Measurements from ENCODE around the gene STAG1. TPM values are rescaled to one million over a fixed set of nuclear protein-coding genes. Genes with fewer than 3 reads are reported as not detected.
"Not testable (repeated sequence)": the region's sequence is repeated elsewhere in the genome, so short reads cannot be mapped to it uniquely, and the experiment has no call there.

Gene STAG1
- polyA plus RNA-seq, 6 donors from 2014 or later = 14.0 to 27.7 (median 25.1) TPM

DNA sequence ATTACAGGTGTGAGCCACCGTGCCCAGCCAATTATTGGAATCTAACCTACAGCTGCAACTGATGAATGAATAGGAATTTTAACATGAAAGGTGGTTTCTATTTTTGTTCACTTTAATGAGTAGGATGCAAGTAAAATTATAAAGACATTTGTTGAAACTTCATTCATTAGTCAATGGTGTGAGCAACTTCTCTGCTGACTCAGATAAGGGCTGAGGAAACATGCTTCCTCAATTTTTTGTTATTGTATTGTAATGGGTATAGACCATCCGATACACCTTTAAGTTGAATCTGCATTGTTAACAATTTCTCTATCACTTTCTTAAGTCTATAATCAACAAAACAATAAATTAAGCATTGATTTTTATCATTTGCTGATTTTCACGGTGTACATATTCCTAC lies 127.8 kb downstream of the STAG1 start:
- DNase-seq = no peak

DNA sequence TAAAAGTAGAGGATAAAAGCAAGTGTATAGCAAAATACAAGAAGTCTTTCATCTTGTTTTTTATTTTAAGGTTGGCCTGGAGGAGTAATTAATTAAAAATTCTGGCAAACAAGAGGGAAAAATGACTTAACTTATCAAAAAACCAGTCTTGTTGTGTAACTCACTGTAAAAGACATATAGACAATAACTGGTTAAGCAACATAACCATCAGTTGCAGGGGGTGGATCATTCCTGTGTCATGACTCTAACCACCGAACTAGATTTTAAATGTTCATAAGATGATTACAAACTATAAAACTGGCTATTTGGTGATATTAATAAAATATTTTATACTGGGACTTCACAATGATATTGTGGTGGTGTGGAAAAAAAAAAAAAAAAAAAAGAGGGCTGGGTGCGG lies 130.6 kb downstream of the STAG1 start:
- DNase-seq (no peak), ATAC-seq (ENCODE audit: low read depth in 2 of 2) (no peak)
- no peak overlapping the region for H3K4me3 Mint-ChIP-seq
- peak overlapping the region in 1 of 6 donors; percentile 56 for H3K27ac Mint-ChIP-seq
- peaks cover 15 to 28% (median 25%) of the 10 kb centered on the region in 3 donors for H3K4me1 Mint-ChIP-seq
- peaks cover 12 to 13% of the 10 kb centered on the region in 2 donors for H3K36me3 Mint-ChIP-seq
- no peaks in the 10 kb centered on the region for H3K9me3 Mint-ChIP-seq
- H3K27me3 Mint-ChIP-seq = no peaks in the 10 kb centered on the region

More for the DNA sequence above, 127.8 kb downstream of the STAG1 start:
- Mint-ChIP-seq H3K27me3 (no peaks in the 10 kb centered on the region), H3K36me3 (peaks cover 16 to 25% of the 10 kb centered on the region in 2 donors), H3K4me3 (no peak overlapping the region), H3K27ac (peak overlapping the region in 1 of 6 donors; percentile 39), H3K4me1 (peaks cover 22 to 33% (median 28%) of the 10 kb centered on the region in 3 donors), H3K9me3 (peaks cover 6 to 14% (median 9%) of the 10 kb centered on the region in 7 donors)
- ATAC-seq (ENCODE audit: low read depth in 2 of 2) = no peak

DNA sequence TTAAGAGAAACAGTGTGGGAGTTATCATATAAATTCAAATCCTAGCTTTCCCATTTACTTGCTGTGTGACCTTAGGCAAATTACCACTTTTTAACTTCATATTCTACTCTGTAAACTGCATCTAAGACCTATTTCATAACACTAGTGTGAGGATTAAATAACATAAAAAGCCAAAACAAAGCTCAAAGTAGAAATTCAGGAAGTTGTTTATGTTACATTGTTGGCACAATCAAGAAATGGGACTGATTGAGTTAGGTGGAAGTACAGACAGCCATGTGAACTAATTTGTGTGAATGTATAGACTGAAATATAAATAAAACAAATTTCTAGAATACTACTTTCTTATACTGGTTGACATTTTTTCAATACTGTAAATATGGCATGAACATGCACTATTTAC lies 131.7 kb downstream of the STAG1 start:
- no peak for ATAC-seq (ENCODE audit: low read depth in 2 of 2)
- no peaks in the 10 kb centered on the region for H3K9me3 Mint-ChIP-seq
- H3K36me3 Mint-ChIP-seq = peaks cover 12 to 13% of the 10 kb centered on the region in 2 donors
- no peak for DNase-seq
- no peaks in the 10 kb centered on the region for H3K27me3 Mint-ChIP-seq
- peak overlapping the region in 1 of 6 donors; percentile 69 for H3K27ac Mint-ChIP-seq
- peaks cover 5 to 18% (median 16%) of the 10 kb centered on the region in 3 donors for H3K4me1 Mint-ChIP-seq
- no peak overlapping the region for H3K4me3 Mint-ChIP-seq

DNA sequence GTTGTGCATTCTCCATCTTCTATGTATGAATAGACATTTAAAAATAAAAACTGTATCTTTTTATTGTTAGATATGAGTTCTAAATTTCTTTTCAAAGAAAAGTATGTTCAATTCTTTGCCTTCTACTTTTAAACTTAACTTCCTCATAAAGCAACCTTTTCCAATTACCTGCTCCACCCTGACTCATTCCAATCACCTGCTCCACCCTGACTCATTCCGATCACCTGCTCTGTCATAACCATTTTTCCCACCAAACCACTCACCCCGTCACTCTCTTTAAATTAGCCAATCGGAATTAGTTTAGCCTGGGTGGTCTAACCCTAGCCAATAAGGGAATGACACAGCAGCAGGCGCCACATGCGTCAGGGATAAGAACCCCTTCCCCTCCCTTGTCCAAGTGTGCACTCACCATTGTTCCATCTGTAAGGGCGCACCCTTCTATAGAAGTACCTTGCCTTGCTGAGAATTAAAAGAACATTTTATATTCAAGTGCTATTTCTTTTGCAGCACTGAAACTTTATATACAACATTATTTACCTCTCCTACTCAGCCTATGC lies 134.1 kb downstream of the STAG1 start:
- H3K27ac Mint-ChIP-seq = peak overlapping the region in 2 of 6 donors; percentile 2 to 81
- not testable (repeated sequence) for H3K4me3 Mint-ChIP-seq; DNase-seq; H3K27me3 Mint-ChIP-seq; ATAC-seq (ENCODE audit: low read depth in 2 of 2); H3K9me3 Mint-ChIP-seq
- peaks cover 12 to 13% of the 10 kb centered on the region in 2 donors for H3K36me3 Mint-ChIP-seq
- peaks cover 0 to 13% (median 10%) of the 10 kb centered on the region in 3 donors for H3K4me1 Mint-ChIP-seq

DNA sequence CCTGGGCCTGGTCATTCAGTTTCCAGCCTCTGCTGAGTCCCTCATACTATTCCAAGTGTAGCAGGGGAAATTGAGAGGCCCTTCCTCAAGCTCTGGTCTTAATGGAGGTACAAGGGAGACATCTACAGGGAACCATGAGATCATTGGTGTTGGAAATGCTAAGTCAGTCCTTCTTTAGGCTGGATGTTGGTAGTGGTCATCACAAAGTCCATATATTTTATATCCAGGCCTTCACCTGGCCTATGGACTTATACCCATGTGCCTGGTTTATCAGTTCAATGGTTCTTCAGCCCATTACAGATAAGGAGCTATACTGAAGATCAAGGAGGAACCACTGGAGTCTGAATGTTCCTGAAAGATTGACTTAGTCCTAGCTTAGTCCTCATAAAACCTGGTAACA lies 135.0 kb downstream of the STAG1 start:
- ATAC-seq (ENCODE audit: low read depth in 2 of 2) (no peak), DNase-seq (no peak)
- H3K4me1 Mint-ChIP-seq = peaks cover 0 to 13% (median 5%) of the 10 kb centered on the region in 3 donors
- no peak overlapping the region for H3K4me3 Mint-ChIP-seq
- H3K27ac Mint-ChIP-seq = peak overlapping the region in 2 of 6 donors; percentile 47 to 56
- H3K27me3 Mint-ChIP-seq = no peaks in the 10 kb centered on the region
- H3K36me3 Mint-ChIP-seq = peaks cover 12 to 13% of the 10 kb centered on the region in 2 donors
- H3K9me3 Mint-ChIP-seq = no peaks in the 10 kb centered on the region

- H3K27me3 Mint-ChIP-seq = no peaks in the 10 kb centered on the region
- DNase-seq (no peak), ATAC-seq (ENCODE audit: low read depth in 2 of 2) (no peak)
- peaks cover 0 to 4% (median 3%) of the 10 kb centered on the region in 3 donors for H3K4me1 Mint-ChIP-seq
- no peak overlapping the region for H3K27ac Mint-ChIP-seq
- H3K4me3 Mint-ChIP-seq = no peak overlapping the region
- H3K9me3 Mint-ChIP-seq = no peaks in the 10 kb centered on the region
- no peaks in the 10 kb centered on the region for H3K36me3 Mint-ChIP-seq
Measured at GRCh38 chr3:136612512-136612911, 139.7 kb downstream of the STAG1 start.

GRCh38 chr3:136606990-136607389 lies 145.2 kb downstream of the STAG1 start:
- Mint-ChIP-seq H3K36me3 (peaks cover 6 to 8% of the 10 kb centered on the region in 2 donors), H3K27ac (peak overlapping the region in 4 of 6 donors; percentile 21 to 54 (median 40)), H3K4me1 (peaks cover 0 to 15% (median 5%) of the 10 kb centered on the region in 3 donors), H3K27me3 (no peaks in the 10 kb centered on the region), H3K9me3 (no peaks in the 10 kb centered on the region), H3K4me3 (no peak overlapping the region)
- ATAC-seq (ENCODE audit: low read depth in 2 of 2) (no peak), DNase-seq (no peak)

DNA sequence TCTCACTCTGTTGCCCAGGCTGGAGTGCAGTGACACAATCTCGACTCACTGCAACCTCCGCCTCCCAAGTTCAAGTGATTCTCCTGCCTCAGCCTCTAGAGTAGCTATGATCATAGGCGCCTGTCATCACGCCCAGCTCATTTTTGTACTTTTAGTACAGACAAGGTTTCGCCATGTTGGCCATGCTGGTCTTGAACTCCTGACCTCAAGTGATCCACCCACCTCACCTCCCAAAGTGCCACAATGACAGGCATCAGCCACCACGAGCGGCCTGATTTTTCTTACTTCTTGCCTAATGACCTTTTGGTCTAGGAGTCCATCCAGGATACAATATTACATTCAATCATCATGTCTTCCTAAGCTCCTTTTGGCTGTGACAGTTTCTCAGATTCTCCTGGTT lies 146.0 kb downstream of the STAG1 start:
- H3K36me3 Mint-ChIP-seq; DNase-seq; H3K9me3 Mint-ChIP-seq; H3K4me3 Mint-ChIP-seq; ATAC-seq (ENCODE audit: low read depth in 2 of 2); H3K27me3 Mint-ChIP-seq: not testable (repeated sequence)
- Mint-ChIP-seq H3K27ac (peak overlapping the region in 2 of 6 donors; percentile 50 to 71), H3K4me1 (peaks cover 0 to 15% (median 5%) of the 10 kb centered on the region in 3 donors)

DNA sequence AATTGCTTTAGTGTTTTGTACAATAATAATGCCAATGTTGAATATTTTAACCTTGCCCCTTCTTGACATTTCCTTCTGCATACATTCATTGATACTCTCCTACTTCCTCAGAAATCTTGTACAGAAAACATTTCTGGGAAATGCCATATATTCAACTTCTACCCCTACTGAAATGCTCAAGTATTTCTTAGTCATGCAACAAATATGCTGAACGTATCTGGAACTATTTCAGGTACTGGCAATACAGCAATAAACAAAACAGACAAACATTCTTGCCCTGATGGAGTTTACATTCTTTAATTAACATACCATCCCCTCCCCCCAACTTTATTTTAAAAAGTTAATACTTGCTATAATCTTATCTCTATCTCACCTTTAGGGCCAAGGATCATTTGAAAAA lies 147.2 kb downstream of the STAG1 start:
- H3K36me3 Mint-ChIP-seq = peaks cover 6 to 8% of the 10 kb centered on the region in 2 donors
- DNase-seq (no peak), ATAC-seq (ENCODE audit: low read depth in 2 of 2) (no peak)
- H3K4me1 Mint-ChIP-seq = peaks cover 0 to 15% (median 10%) of the 10 kb centered on the region in 3 donors
- H3K27ac Mint-ChIP-seq = peak overlapping the region in 1 of 6 donors; percentile 45
- no peaks in the 10 kb centered on the region for H3K27me3 Mint-ChIP-seq
- no peaks in the 10 kb centered on the region for H3K9me3 Mint-ChIP-seq
- no peak overlapping the region for H3K4me3 Mint-ChIP-seq

GRCh38 chr3:136602818-136603217 lies 149.4 kb downstream of the STAG1 start:
- H3K27ac Mint-ChIP-seq = peak overlapping the region in 1 of 6 donors; percentile 58
- peaks cover 12 to 15% of the 10 kb centered on the region in 2 donors for H3K36me3 Mint-ChIP-seq
- no peaks in the 10 kb centered on the region for H3K27me3 Mint-ChIP-seq
- ATAC-seq (ENCODE audit: low read depth in 2 of 2) (no peak), DNase-seq (no peak)
- H3K4me1 Mint-ChIP-seq = peaks cover 5 to 16% (median 12%) of the 10 kb centered on the region in 3 donors
- no peak overlapping the region for H3K4me3 Mint-ChIP-seq
- H3K9me3 Mint-ChIP-seq = no peaks in the 10 kb centered on the region

GRCh38 chr3:136595913-136596697 lies 156.1 kb downstream of the STAG1 start:
- peak overlapping the region in 2 of 8 donors; percentile 16 to 20 for H3K4me3 Mint-ChIP-seq
- no peak for ATAC-seq (ENCODE audit: low read depth in 2 of 2)
- H3K4me1 Mint-ChIP-seq = peaks cover 20 to 35% (median 26%) of the 10 kb centered on the region in 3 donors

DNA sequence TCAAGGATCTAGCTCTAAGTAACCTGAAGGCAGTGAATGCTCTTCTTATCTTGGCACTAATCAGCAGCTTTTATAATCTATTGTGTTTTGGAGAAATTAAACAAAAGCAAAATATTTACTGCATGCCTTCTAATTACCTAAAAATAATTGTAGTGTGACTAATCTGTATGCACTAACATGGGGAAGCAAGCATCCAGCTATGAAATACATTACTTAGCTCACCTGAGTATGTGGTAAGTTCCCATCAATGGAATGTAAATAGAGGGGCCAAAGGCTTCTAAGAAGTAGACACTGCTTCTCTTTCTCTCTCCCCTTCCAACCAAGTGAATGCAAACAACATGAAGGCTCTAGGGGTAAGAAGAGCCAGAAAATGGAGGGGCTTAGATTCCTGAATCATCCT lies 165.6 kb downstream of the STAG1 start:
- peaks cover 1 to 9% (median 4%) of the 10 kb centered on the region in 3 donors for H3K4me1 Mint-ChIP-seq
- H3K4me3 Mint-ChIP-seq = no peak overlapping the region
- no peaks in the 10 kb centered on the region for H3K36me3 Mint-ChIP-seq
- DNase-seq = no peak
- H3K27me3 Mint-ChIP-seq = no peaks in the 10 kb centered on the region
- no peak for ATAC-seq (ENCODE audit: low read depth in 2 of 2)
- H3K9me3 Mint-ChIP-seq = no peaks in the 10 kb centered on the region
- H3K27ac Mint-ChIP-seq = no peak overlapping the region

More at GRCh38 chr3:136595913-136596697, 156.1 kb downstream of the STAG1 start:
- no peaks in the 10 kb centered on the region for H3K9me3 Mint-ChIP-seq
- no peak for DNase-seq
- peaks cover 8 to 10% of the 10 kb centered on the region in 2 donors for H3K36me3 Mint-ChIP-seq
- H3K27me3 Mint-ChIP-seq = no peaks in the 10 kb centered on the region
- H3K27ac Mint-ChIP-seq = peak overlapping the region in 4 of 6 donors; percentile 20 to 67 (median 52)

DNA sequence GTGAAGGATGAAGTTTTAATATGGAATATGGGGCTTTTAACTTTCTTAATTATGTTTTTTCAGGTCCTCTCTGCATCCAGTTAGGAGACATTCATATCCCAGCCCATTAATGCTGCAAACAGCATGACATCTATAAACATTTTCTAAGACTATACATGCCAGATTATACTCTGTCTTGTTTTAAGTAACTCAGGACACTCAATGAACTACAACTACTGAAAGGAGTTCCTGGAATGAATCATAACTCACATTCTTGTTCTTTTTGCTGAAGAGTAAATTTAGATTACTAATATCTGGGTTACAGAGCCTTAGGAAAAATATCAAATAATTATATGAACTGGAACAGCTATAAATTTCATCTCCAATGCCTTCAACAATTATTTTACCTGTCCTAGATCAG lies 167.4 kb downstream of the STAG1 start:
- DNase-seq = no peak
- Mint-ChIP-seq H3K9me3 (no peaks in the 10 kb centered on the region), H3K36me3 (no peaks in the 10 kb centered on the region), H3K4me1 (peaks cover 0 to 9% (median 4%) of the 10 kb centered on the region in 3 donors), H3K4me3 (no peak overlapping the region), H3K27me3 (no peaks in the 10 kb centered on the region), H3K27ac (peak overlapping the region in 2 of 6 donors; percentile 10 to 57)
- ATAC-seq (ENCODE audit: low read depth in 2 of 2) = no peak

- DNase-seq (no peak), ATAC-seq (ENCODE audit: low read depth in 2 of 2) (no peak)
- H3K9me3 Mint-ChIP-seq = no peaks in the 10 kb centered on the region
- no peaks in the 10 kb centered on the region for H3K27me3 Mint-ChIP-seq
- peaks cover 0 to 9% (median 5%) of the 10 kb centered on the region in 3 donors for H3K4me1 Mint-ChIP-seq
- H3K27ac Mint-ChIP-seq = peak overlapping the region in 2 of 6 donors; percentile 55 to 80
- peaks cover 0 to 3% of the 10 kb centered on the region in 2 donors for H3K36me3 Mint-ChIP-seq
- H3K4me3 Mint-ChIP-seq = no peak overlapping the region
Measured at GRCh38 chr3:136583823-136584222, 168.4 kb downstream of the STAG1 start.
